SK-N-SH treated with all-trans-retinoic acid at 6 μM for 48 hours (cell line): ENCODE results near the gene IMMP2L.
A peak's percentile ranks its signal among the peaks of the same experiment; 100 is the strongest.
"Not testable (repeated sequence)": the region's sequence is repeated elsewhere in the genome, so short reads cannot be mapped to it uniquely, and the experiment has no call there.

Source experiments
- ATAC-seq: fragments of 200-7000 bp; cut with Tn5 transposase; 3 replicates; pipeline ENCODE4 v1.9.1; 2020; ENCODE audit warnings: mild to moderate bottlenecking, moderate library complexity
- ARNTL ChIP-seq: fragments of 450-650 bp; formaldehyde crosslinking; IDR thresholded peaks from 2 replicates; pipeline ENCODE4 v1.5.0; 2020; ENCODE audit warnings: low read depth, mild to moderate bottlenecking, moderate library complexity, borderline replicate concordance
- BACH2 ChIP-seq: fragments of 250-450 bp; sonication (Bioruptor Pico); IDR thresholded peaks from 2 replicates; pipeline ENCODE4 v1.9.0; 2021; ENCODE audit warnings: mild to moderate bottlenecking, borderline replicate concordance
- CSDC2 ChIP-seq: fragments of 250-450 bp; sonication (Bioruptor Pico); IDR thresholded peaks from 2 replicates; pipeline ENCODE4 v1.5.0; 2020; ENCODE audit warnings: mild to moderate bottlenecking, moderate library complexity
- ESRRG ChIP-seq: fragments of 250-450 bp; sonication (Bioruptor Pico); IDR thresholded peaks from 2 replicates; pipeline ENCODE4 v1.6.1; 2021; ENCODE audit warnings: mild to moderate bottlenecking
- PPARA ChIP-seq: fragments of 250-450 bp; sonication (Bioruptor Pico); IDR thresholded peaks from 2 replicates; pipeline ENCODE4 v1.5.0; 2020; ENCODE audit warnings: mild to moderate bottlenecking, borderline replicate concordance
- TCF4 ChIP-seq: fragments of 250-450 bp; sonication (Bioruptor Pico); IDR thresholded peaks from 2 replicates; pipeline ENCODE4 v1.8.0; 2021; ENCODE audit warnings: mild to moderate bottlenecking, moderate library complexity, borderline replicate concordance
- TOX ChIP-seq: fragments of 250-450 bp; sonication (Bioruptor Pico); IDR thresholded peaks from 2 replicates; pipeline ENCODE4 v1.8.0; 2021; ENCODE audit warnings: mild to moderate bottlenecking, moderate library complexity, borderline replicate concordance
- ZC3H10 ChIP-seq: fragments of 250-450 bp; sonication (Bioruptor Pico); IDR thresholded peaks from 2 replicates; pipeline ENCODE4 v1.5.1; 2021; ENCODE audit warnings: mild to moderate bottlenecking, moderate library complexity
- ZFP3 ChIP-seq: fragments of 250-450 bp; sonication (Bioruptor Pico); IDR thresholded peaks from 2 replicates; pipeline ENCODE4 v1.5.0; 2020; ENCODE audit warnings: mild to moderate bottlenecking, moderate library complexity
- ZFP30 ChIP-seq: fragments of 450-650 bp; formaldehyde crosslinking; IDR thresholded peaks from 2 replicates; pipeline ENCODE4 v1.5.0; 2022; ENCODE audit warnings: mild to moderate bottlenecking, moderate library complexity
- ZNF70 ChIP-seq: fragments of 450-650 bp; formaldehyde crosslinking; IDR thresholded peaks from 2 replicates; pipeline ENCODE4 v1.5.0; 2020; ENCODE audit warnings: mild to moderate bottlenecking, moderate library complexity
- ZNF8 ChIP-seq: fragments of 450-650 bp; formaldehyde crosslinking; IDR thresholded peaks from 2 replicates; pipeline ENCODE4 v1.5.0; 2020; ENCODE audit warnings: mild to moderate bottlenecking, moderate library complexity
- TF ChIP-seq, protein P1 (sequence below): fragments of 250-450 bp; sonication (Bioruptor Pico); IDR thresholded peaks from 2 replicates; pipeline ENCODE4 v1.8.0; 2021; ENCODE audit warnings: low read depth, mild to moderate bottlenecking, moderate library complexity, borderline replicate concordance
- TF ChIP-seq, protein P2 (sequence below): fragments of 250-450 bp; sonication (Bioruptor Pico); IDR thresholded peaks from 2 replicates; pipeline ENCODE4 v1.5.0; 2020; ENCODE audit warnings: mild to moderate bottlenecking, moderate library complexity
- TF ChIP-seq, protein P3 (sequence below): fragments of 250-450 bp; sonication (Bioruptor Pico); IDR thresholded peaks from 2 replicates; pipeline ENCODE4 v1.5.1; 2020; ENCODE audit warnings: low read depth, mild to moderate bottlenecking, moderate library complexity
- TF ChIP-seq, protein P4 (sequence below): fragments of 250-450 bp; sonication (Bioruptor Pico); IDR thresholded peaks from 2 replicates; pipeline ENCODE4 v1.8.0; 2020; ENCODE audit warnings: mild to moderate bottlenecking, moderate library complexity, borderline replicate concordance
- TF ChIP-seq, protein P5 (sequence below): fragments of 250-450 bp; sonication (Bioruptor Pico); IDR thresholded peaks from 2 replicates; pipeline ENCODE4 v1.5.1; 2021; ENCODE audit warnings: mild to moderate bottlenecking, moderate library complexity

IMMP2L gene

DNA sequence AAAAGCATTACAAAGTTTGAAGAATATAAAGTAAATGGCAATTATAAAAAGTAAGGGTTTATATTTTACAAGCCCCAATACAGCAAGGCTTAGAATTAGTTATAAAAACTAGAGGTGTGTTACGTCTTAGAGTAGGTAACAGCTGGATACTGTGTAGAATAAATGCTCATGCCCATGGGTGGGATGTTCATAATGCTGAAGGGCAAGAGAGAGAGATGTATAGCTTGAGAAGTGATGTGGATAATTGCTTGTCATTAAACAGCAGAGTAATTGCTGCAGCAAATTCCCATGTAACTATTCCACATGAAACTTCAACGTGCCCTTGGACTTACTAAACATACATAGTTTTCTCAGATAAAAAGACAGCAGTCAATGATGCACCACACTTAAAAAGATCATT, 233.8 kb downstream of the IMMP2L start (continued):
- TF ChIP-seq, protein P1, sequence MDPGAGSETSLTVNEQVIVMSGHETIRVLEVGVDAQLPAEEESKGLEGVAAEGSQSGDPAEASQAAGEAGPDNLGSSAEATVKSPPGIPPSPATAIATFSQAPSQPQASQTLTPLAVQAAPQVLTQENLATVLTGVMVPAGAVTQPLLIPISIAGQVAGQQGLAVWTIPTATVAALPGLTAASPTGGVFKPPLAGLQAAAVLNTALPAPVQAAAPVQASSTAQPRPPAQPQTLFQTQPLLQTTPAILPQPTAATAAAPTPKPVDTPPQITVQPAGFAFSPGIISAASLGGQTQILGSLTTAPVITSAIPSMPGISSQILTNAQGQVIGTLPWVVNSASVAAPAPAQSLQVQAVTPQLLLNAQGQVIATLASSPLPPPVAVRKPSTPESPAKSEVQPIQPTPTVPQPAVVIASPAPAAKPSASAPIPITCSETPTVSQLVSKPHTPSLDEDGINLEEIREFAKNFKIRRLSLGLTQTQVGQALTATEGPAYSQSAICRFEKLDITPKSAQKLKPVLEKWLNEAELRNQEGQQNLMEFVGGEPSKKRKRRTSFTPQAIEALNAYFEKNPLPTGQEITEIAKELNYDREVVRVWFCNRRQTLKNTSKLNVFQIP (CRISPR knock-in tag) = no peak
- no peak for TF ChIP-seq ZC3H10
- TF ChIP-seq, all 23 proteins: peak for 0

DNA sequence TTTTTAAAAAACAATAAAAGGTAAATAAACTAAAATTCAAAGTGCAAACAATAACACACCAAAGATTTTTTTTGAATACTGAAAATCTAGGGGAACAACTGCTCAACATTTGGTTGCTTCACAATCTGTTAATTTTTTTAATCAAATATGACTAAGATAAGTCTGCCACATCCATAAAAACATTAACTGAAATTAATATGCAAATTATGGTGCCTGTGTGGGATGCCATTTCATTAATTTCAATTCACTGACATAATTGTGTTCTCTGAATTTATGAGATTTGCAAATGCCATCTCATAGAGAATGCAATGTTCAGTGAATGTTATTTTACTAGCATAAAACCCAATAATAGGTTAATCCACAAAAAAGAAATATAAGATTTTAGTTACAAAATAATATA, 237.5 kb downstream of the IMMP2L start:
- TF ChIP-seq, protein P2, sequence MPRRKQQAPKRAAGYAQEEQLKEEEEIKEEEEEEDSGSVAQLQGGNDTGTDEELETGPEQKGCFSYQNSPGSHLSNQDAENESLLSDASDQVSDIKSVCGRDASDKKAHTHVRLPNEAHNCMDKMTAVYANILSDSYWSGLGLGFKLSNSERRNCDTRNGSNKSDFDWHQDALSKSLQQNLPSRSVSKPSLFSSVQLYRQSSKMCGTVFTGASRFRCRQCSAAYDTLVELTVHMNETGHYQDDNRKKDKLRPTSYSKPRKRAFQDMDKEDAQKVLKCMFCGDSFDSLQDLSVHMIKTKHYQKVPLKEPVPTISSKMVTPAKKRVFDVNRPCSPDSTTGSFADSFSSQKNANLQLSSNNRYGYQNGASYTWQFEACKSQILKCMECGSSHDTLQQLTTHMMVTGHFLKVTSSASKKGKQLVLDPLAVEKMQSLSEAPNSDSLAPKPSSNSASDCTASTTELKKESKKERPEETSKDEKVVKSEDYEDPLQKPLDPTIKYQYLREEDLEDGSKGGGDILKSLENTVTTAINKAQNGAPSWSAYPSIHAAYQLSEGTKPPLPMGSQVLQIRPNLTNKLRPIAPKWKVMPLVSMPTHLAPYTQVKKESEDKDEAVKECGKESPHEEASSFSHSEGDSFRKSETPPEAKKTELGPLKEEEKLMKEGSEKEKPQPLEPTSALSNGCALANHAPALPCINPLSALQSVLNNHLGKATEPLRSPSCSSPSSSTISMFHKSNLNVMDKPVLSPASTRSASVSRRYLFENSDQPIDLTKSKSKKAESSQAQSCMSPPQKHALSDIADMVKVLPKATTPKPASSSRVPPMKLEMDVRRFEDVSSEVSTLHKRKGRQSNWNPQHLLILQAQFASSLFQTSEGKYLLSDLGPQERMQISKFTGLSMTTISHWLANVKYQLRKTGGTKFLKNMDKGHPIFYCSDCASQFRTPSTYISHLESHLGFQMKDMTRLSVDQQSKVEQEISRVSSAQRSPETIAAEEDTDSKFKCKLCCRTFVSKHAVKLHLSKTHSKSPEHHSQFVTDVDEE (CRISPR knock-in tag) = no peak
- TF ChIP-seq TOX (CRISPR knock-in tag) = no peak
- no peak for TF ChIP-seq ARNTL (CRISPR knock-in tag)
- TF ChIP-seq ESRRG (CRISPR knock-in tag) = no peak
- TF ChIP-seq, protein P3, sequence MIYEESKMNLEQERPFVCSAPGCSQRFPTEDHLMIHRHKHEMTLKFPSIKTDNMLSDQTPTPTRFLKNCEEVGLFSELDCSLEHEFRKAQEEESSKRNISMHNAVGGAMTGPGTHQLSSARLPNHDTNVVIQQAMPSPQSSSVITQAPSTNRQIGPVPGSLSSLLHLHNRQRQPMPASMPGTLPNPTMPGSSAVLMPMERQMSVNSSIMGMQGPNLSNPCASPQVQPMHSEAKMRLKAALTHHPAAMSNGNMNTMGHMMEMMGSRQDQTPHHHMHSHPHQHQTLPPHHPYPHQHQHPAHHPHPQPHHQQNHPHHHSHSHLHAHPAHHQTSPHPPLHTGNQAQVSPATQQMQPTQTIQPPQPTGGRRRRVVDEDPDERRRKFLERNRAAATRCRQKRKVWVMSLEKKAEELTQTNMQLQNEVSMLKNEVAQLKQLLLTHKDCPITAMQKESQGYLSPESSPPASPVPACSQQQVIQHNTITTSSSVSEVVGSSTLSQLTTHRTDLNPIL (CRISPR knock-in tag) = no peak
- TF ChIP-seq PPARA (CRISPR knock-in tag) = no peak
- no peak for TF ChIP-seq BACH2 (CRISPR knock-in tag)

DNA sequence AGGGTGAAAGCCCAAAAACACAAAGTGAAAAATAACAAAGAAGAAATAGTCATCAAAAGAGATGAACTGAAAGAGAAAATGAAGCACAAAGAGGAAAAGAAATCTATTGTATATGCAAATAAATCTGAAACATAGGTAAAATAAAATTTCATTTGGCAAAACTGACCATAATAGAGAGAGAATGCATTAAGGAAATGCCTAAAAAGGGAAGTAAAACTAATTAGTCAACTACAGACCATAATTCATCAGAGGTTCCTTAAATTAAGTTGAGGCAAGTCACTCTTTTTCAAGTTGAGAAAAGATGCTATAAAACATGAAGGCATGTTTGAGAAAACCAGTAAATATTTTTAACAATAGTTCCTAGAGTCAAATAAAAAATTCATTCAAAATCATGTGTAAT, 238.1 kb downstream of the IMMP2L start:
- TF ChIP-seq ARNTL (CRISPR knock-in tag) (no peak), TCF4 (CRISPR knock-in tag) (no peak), ZFP30 (CRISPR knock-in tag) (peak; percentile 67)
- ATAC-seq = no peak

More for the DNA sequence above, 237.5 kb downstream of the IMMP2L start:
- no peak for ATAC-seq

DNA sequence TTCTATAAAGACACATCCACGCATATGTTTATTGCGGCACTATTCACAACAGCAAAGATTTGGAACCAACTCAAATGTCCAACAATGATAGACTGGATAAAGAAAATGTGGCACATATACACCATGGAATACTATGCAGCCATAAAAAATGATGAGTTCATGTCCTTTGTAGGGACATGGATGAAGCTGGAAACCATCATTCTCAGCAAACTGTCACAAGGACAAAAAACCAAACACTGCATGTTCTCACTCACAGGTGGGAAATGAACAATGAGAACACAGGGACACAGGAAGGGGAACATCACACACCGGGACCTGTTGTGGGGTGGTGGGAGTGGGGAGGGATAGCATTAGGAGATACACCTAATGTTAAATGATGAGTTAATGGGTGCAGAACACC, 238.6 kb downstream of the IMMP2L start:
- ATAC-seq = not testable (repeated sequence)

DNA sequence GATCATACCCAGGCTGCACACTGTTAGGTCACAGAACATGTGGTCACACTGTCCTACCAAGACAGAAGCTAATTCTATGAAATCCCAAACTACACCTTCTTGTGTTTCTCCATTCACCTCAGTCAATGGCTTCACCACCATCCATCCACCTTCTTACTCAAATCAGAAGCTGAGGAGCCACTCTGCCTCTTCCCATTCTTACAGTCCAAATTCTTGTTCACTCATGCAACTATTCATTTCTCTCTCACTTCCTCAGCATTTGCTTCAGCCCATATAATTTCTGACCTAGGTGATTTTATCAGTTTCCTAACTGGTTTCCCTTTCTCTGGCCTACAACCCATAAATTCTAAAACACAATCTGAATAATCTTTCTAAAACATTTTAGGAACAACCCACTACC, 242.2 kb downstream of the IMMP2L start:
- ATAC-seq = no peak
- TF ChIP-seq ARNTL (CRISPR knock-in tag) = no peak
- TF ChIP-seq, protein P4, sequence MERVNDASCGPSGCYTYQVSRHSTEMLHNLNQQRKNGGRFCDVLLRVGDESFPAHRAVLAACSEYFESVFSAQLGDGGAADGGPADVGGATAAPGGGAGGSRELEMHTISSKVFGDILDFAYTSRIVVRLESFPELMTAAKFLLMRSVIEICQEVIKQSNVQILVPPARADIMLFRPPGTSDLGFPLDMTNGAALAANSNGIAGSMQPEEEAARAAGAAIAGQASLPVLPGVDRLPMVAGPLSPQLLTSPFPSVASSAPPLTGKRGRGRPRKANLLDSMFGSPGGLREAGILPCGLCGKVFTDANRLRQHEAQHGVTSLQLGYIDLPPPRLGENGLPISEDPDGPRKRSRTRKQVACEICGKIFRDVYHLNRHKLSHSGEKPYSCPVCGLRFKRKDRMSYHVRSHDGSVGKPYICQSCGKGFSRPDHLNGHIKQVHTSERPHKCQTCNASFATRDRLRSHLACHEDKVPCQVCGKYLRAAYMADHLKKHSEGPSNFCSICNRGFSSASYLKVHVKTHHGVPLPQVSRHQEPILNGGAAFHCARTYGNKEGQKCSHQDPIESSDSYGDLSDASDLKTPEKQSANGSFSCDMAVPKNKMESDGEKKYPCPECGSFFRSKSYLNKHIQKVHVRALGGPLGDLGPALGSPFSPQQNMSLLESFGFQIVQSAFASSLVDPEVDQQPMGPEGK = no peak
- TF ChIP-seq ZNF70 = no peak
- TF ChIP-seq ZNF8 (CRISPR knock-in tag) = no peak
- no peak for TF ChIP-seq ZC3H10
- TF ChIP-seq, protein P5, sequence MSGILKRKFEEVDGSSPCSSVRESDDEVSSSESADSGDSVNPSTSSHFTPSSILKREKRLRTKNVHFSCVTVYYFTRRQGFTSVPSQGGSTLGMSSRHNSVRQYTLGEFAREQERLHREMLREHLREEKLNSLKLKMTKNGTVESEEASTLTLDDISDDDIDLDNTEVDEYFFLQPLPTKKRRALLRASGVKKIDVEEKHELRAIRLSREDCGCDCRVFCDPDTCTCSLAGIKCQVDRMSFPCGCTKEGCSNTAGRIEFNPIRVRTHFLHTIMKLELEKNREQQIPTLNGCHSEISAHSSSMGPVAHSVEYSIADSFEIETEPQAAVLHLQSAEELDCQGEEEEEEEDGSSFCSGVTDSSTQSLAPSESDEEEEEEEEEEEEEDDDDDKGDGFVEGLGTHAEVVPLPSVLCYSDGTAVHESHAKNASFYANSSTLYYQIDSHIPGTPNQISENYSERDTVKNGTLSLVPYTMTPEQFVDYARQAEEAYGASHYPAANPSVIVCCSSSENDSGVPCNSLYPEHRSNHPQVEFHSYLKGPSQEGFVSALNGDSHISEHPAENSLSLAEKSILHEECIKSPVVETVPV = no peak
- no peak for TF ChIP-seq CSDC2 (CRISPR knock-in tag)

DNA sequence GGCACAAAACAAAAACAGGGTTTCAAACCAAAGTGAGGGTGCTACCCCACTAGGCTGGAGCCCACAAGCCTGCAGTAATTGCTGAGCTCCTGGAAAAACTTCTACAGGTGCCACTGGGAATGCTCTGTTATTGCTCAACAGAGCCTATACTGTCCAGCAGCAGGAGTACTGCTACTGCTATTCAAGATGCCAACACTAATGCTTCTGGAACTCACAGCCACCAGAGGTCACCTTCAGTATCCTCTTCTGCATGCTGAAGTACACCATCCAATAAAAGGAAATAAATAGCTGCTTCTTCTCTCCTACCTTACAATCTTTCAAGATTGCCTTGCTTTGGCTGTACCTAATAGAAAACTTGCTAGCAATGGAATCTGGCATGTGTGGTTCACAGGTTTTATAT, 249.3 kb downstream of the IMMP2L start:
- no peak for TF ChIP-seq ZNF70
- 0 out of 2 replicates have a peak, but pooled peaks have one; percentile 15 for TF ChIP-seq ZFP3 (CRISPR knock-in tag)
- TF ChIP-seq, all 23 proteins: peak for 1
- ATAC-seq = peak; percentile 95
